Measurements from ENCODE around the gene CHL1. TPM values are rescaled to one million over a fixed set of nuclear protein-coding genes. Genes with fewer than 3 reads are reported as not detected.
A peak's percentile ranks its signal among the peaks of the same experiment; 100 is the strongest.

The CHL1 gene
- total and polyA plus RNA-seq, 2 donors (not counting 1 experiment from before 2014, with no cell fraction given) = 6.2 to 18.0 TPM

- Histone ChIP-seq H3K79me2 (ENCODE audit: control insufficient read depth, insufficient read depth, low read length) (no peaks in the 10 kb centered on the region), H3K9ac (ENCODE audit: low read length) (no peak overlapping the region), H3K4me3 (ENCODE audit: control extremely low read depth in 1 of 5, extremely low read depth in 1 of 5, insufficient read depth in 1 of 5, low read depth in 2 of 5, low read length in 4 of 5) (no peak overlapping the region), H3K36me3 (replicated peaks in 1 of 2; ENCODE audit: control extremely low read depth in 1 of 2, control insufficient read depth in 1 of 2, extremely low read depth in 1 of 2, insufficient read depth in 2 of 2, low read length in 1 of 2) (no peaks in the 10 kb centered on the region), H3K9me3 (ENCODE audit: control extremely low read depth in 1 of 3, control insufficient read depth in 2 of 3, insufficient read depth in 1 of 3, low read length in 2 of 3) (peaks cover 0 to 3% (median 1%) of the 10 kb centered on the region in 3 donors), H3K4me1 (ENCODE audit: control insufficient read depth in 2 of 2, insufficient read depth in 2 of 2, low read length in 2 of 2) (peaks cover 40 to 41% of the 10 kb centered on the region in 2 donors), H4K20me1 (ENCODE audit: control insufficient read depth, insufficient read depth, low read length, poor library complexity, severe bottlenecking) (no peaks in the 10 kb centered on the region), H3K27me3 (replicated peaks in 1 of 4; ENCODE audit: control extremely low read depth in 1 of 4, control insufficient read depth in 3 of 4, insufficient read depth in 4 of 4, low read length in 3 of 4) (no peaks in the 10 kb centered on the region), H3K4me2 (replicated peaks; ENCODE audit: low read depth, low read length, poor library complexity, severe bottlenecking) (no peak overlapping the region), H2AFZ (ENCODE audit: insufficient read depth, low read depth, low read length, poor library complexity, severe bottlenecking) (no peak overlapping the region), H3K27ac (ENCODE audit: low read length in 2 of 2) (no peak overlapping the region)
- peaks cover 47% of the 10 kb centered on the region for H3K4me1 Mint-ChIP-seq
- POLR2A ChIA-PET = no interaction called here
- WGBS (ENCODE audit: insufficient coverage) = 80% methylated on average over 3 of the region's 8 CpGs
- peak overlapping the region; percentile 32 for H3K27ac Mint-ChIP-seq
- CTCF ChIA-PET = interaction anchor here (0.6 kb wide), 1 partner anchor 86 kb away, joined by 4 read pairs; no protein-coding TSS in a partner anchor
- no peak overlapping the region for H3K4me3 Mint-ChIP-seq
- DNase-seq (no peak), ATAC-seq (ENCODE audit: low read depth) (no peak)
- intact Hi-C loops (cut with micrococcal nuclease) = loop anchor here (5.0 kb wide), 1 partner anchor 77 kb away; no protein-coding TSS in a partner anchor
- TF ChIP-seq CTCF (IDR thresholded peaks at IDR 0.05) = no peak
- no peak for TF ChIP-seq EZH2 (IDR thresholded peaks at IDR 0.05; ENCODE audit: borderline replicate concordance, insufficient read depth, low read depth, low read length, poor library complexity, severe bottlenecking)
- H3K27me3 Mint-ChIP-seq = no peaks in the 10 kb centered on the region
- peaks cover 4% of the 10 kb centered on the region for H3K9me3 Mint-ChIP-seq (ENCODE audit: insufficient read depth)
Observed at GRCh38 chr3:294096-294495, 97.5 kb downstream of the CHL1 start.

- Histone ChIP-seq H3K79me2 (ENCODE audit: control insufficient read depth, insufficient read depth, low read length) (no peaks in the 10 kb centered on the region), H3K4me2 (replicated peaks; ENCODE audit: low read depth, low read length, poor library complexity, severe bottlenecking) (no peak overlapping the region), H3K36me3 (replicated peaks in 1 of 2; ENCODE audit: control extremely low read depth in 1 of 2, control insufficient read depth in 1 of 2, extremely low read depth in 1 of 2, insufficient read depth in 2 of 2, low read length in 1 of 2) (no peaks in the 10 kb centered on the region), H4K20me1 (ENCODE audit: control insufficient read depth, insufficient read depth, low read length, poor library complexity, severe bottlenecking) (no peaks in the 10 kb centered on the region), H3K4me3 (ENCODE audit: control extremely low read depth in 1 of 5, extremely low read depth in 1 of 5, insufficient read depth in 1 of 5, low read depth in 2 of 5, low read length in 4 of 5) (no peak overlapping the region), H2AFZ (ENCODE audit: insufficient read depth, low read depth, low read length, poor library complexity, severe bottlenecking) (no peak overlapping the region), H3K9ac (ENCODE audit: low read length) (no peak overlapping the region), H3K27me3 (replicated peaks in 1 of 4; ENCODE audit: control extremely low read depth in 1 of 4, control insufficient read depth in 3 of 4, insufficient read depth in 4 of 4, low read length in 3 of 4) (no peaks in the 10 kb centered on the region), H3K4me1 (ENCODE audit: control insufficient read depth in 2 of 2, insufficient read depth in 2 of 2, low read length in 2 of 2) (peaks cover 37 to 39% of the 10 kb centered on the region in 2 donors), H3K9me3 (ENCODE audit: control extremely low read depth in 1 of 3, control insufficient read depth in 2 of 3, insufficient read depth in 1 of 3, low read length in 2 of 3) (peaks cover 0 to 3% (median 0%) of the 10 kb centered on the region in 3 donors), H3K27ac (ENCODE audit: low read length in 2 of 2) (no peak overlapping the region)
- WGBS (ENCODE audit: insufficient coverage) = no CpG with 5 or more reads among the region's 2 CpGs
- ChIA-PET CTCF (no interaction called here), POLR2A (no interaction called here)
- Mint-ChIP-seq H3K27ac (no peak overlapping the region), H3K27me3 (no peaks in the 10 kb centered on the region), H3K4me3 (no peak overlapping the region), H3K4me1 (peaks cover 47% of the 10 kb centered on the region), H3K9me3 (ENCODE audit: insufficient read depth) (peaks cover 4% of the 10 kb centered on the region)
- ATAC-seq (ENCODE audit: low read depth) (no peak), DNase-seq (no peak)
- intact Hi-C loops (cut with micrococcal nuclease) = loop anchor here (5.0 kb wide), 1 partner anchor 77 kb away; no protein-coding TSS in a partner anchor
- TF ChIP-seq CTCF (IDR thresholded peaks at IDR 0.05) (no peak), EZH2 (IDR thresholded peaks at IDR 0.05; ENCODE audit: borderline replicate concordance, insufficient read depth, low read depth, low read length, poor library complexity, severe bottlenecking) (no peak)
Observed at GRCh38 chr3:294581-294980, 98.0 kb downstream of the CHL1 start.
